ENCODE data around the gene GABRG3. TPM values are rescaled to one million over a fixed set of nuclear protein-coding genes. Genes with fewer than 3 reads are reported as not detected.

The GABRG3 gene
- total RNA-seq, 1 experiment from 2014 or later: not detected

DNA sequence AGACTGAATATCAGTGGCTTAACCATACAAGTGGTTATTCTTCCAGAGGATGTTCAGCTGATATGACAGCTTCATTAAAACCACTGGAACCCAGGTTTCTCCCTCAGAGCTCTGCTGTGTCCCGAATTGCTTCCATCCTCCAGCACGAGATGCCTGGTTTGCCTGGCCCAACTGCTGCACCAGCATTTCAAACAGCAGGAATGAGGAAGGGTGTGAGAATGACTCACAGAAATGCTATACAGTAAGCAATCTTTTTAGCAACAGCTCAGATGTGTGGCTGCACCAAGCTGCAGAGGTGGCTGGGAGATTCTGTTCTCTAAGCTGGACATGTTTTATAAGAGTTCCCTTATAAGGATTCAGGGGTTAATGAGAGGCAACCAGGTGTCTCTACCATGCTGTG lies 271.0 kb downstream of the GABRG3 start:
- Histone ChIP-seq H3K36me3 (ENCODE audit: control insufficient read depth in 1 of 2, insufficient read depth in 2 of 2, low read length in 2 of 2) (no peaks in the 10 kb centered on the region), H3K79me2 (ENCODE audit: insufficient read depth, low read length) (no peaks in the 10 kb centered on the region), H3K27me3 (ENCODE audit: insufficient read depth, low read length) (no peaks in the 10 kb centered on the region), H3K9me3 (ENCODE audit: control insufficient read depth in 1 of 2, insufficient read depth in 1 of 2, low read depth in 1 of 2, low read length in 2 of 2) (peaks cover 17 to 22% of the 10 kb centered on the region in 2 experiments; a peak in 2 of 4 replicates), H3K4me3 (replicated peaks in 1 of 2; ENCODE audit: low read depth in 1 of 2, low read length in 2 of 2) (no peak overlapping the region), H3K4me2 (ENCODE audit: low read length) (no peak overlapping the region), H3K4me1 (ENCODE audit: control insufficient read depth in 1 of 2, insufficient read depth in 2 of 2, low read length in 2 of 2) (no peaks in the 10 kb centered on the region), H3K9ac (ENCODE audit: low read length) (no peak overlapping the region), H3K27ac (ENCODE audit: low read depth, low read length) (no peak overlapping the region), H3K9me2 (ENCODE audit: insufficient read depth) (no peaks in the 10 kb centered on the region), H4K20me1 (ENCODE audit: insufficient read depth) (no peaks in the 10 kb centered on the region), H2AFZ (ENCODE audit: low read depth, low read length, poor library complexity, severe bottlenecking) (no peak overlapping the region)
- ChIA-PET POLR2A (no interaction called here), RAD21 (ENCODE audit: low non-redundant PET in 1 of 2, low total read pairs in 2 of 2, uncharacterized antibody in 2 of 2, unreplicated experiment in 2 of 2) (no interaction called here), CTCF (no interaction called here)
- DNase-seq (ENCODE audit: low read depth, low spot score) (no peak), ATAC-seq (no peak)
- BruUV-seq (replicated peaks): no TSS peak
- intact Hi-C loops (cut with micrococcal nuclease): no loop called here
- TF ChIP-seq REST (IDR thresholded peaks at IDR 0.05; ENCODE audit: low read depth) (no peak), ZNF274 (IDR thresholded peaks at IDR 0.05; ENCODE audit: low read depth, low read length) (no peak)

GRCh38 chr15:27244047-27244446 lies 273.1 kb downstream of the GABRG3 start:
- Histone ChIP-seq H3K9me2 (ENCODE audit: insufficient read depth) (no peaks in the 10 kb centered on the region), H3K27ac (ENCODE audit: low read depth, low read length) (no peak overlapping the region), H3K79me2 (ENCODE audit: insufficient read depth, low read length) (no peaks in the 10 kb centered on the region), H2AFZ (ENCODE audit: low read depth, low read length, poor library complexity, severe bottlenecking) (no peak overlapping the region), H3K4me3 (replicated peaks in 1 of 2; ENCODE audit: low read depth in 1 of 2, low read length in 2 of 2) (no peak overlapping the region), H3K27me3 (ENCODE audit: insufficient read depth, low read length) (no peaks in the 10 kb centered on the region), H3K9me3 (ENCODE audit: control insufficient read depth in 1 of 2, insufficient read depth in 1 of 2, low read depth in 1 of 2, low read length in 2 of 2) (peaks cover 8 to 19% of the 10 kb centered on the region in 2 experiments; a peak in 2 of 4 replicates), H3K4me1 (ENCODE audit: control insufficient read depth in 1 of 2, insufficient read depth in 2 of 2, low read length in 2 of 2) (no peaks in the 10 kb centered on the region), H3K9ac (ENCODE audit: low read length) (no peak overlapping the region), H3K36me3 (ENCODE audit: control insufficient read depth in 1 of 2, insufficient read depth in 2 of 2, low read length in 2 of 2) (no peaks in the 10 kb centered on the region), H3K4me2 (ENCODE audit: low read length) (no peak overlapping the region), H4K20me1 (ENCODE audit: insufficient read depth) (no peaks in the 10 kb centered on the region)
- no peak for ATAC-seq
- ChIA-PET CTCF (no interaction called here), POLR2A (no interaction called here), RAD21 (ENCODE audit: low non-redundant PET in 1 of 2, low total read pairs in 2 of 2, uncharacterized antibody in 2 of 2, unreplicated experiment in 2 of 2) (no interaction called here)
- no TSS peak for BruUV-seq (replicated peaks)
- TF ChIP-seq JUND (IDR thresholded peaks at IDR 0.05): no peak
- no peak for TF ChIP-seq POLR2AphosphoS5 (IDR thresholded peaks at IDR 0.05; ENCODE audit: low read depth, low read length)
- TF ChIP-seq YY1 (IDR thresholded peaks at IDR 0.05; ENCODE audit: extremely low read depth, insufficient replicate concordance, low read depth, low read length): no peak
- no peak for TF ChIP-seq EZH2phosphoT487 (IDR thresholded peaks at IDR 0.05; ENCODE audit: borderline replicate concordance)
- no peak for TF ChIP-seq RAD21 (IDR thresholded peaks at IDR 0.05; ENCODE audit: low read depth)
- TF ChIP-seq MAX (IDR thresholded peaks at IDR 0.05): no peak
- no peak for TF ChIP-seq TCF7L2 (IDR thresholded peaks at IDR 0.05; ENCODE audit: borderline replicate concordance, extremely low read depth, insufficient read depth, insufficient read length)
- no peak for TF ChIP-seq ATF3 (IDR thresholded peaks at IDR 0.05)
- no peak for TF ChIP-seq REST (IDR thresholded peaks at IDR 0.05; ENCODE audit: low read depth)
- intact Hi-C loops (cut with micrococcal nuclease): no loop called here
- DNase-seq (ENCODE audit: low read depth, low spot score): no peak

Data from HCT116 (cell line).